Hepatocyte (in vitro differentiated cells): ENCODE data around the gene THAP9.

Source experiments
- EZH2 ChIP-seq: fragments of 200-600 bp; sonication (generic); IDR thresholded peaks from 2 replicates; pipeline ENCODE4 v1.6.1; 2016; ENCODE audit warnings: antibody characterized with exemption, mild to moderate bottlenecking, borderline replicate concordance
- EZH2phosphoT487 ChIP-seq: fragments of 200-600 bp; sonication (generic); IDR thresholded peaks from one replicate; pipeline ENCODE4 v1.6.1; 2018; ENCODE audit warnings: antibody characterized with exemption, mild to moderate bottlenecking, low read depth, moderate library complexity; ENCODE audit not compliant: unreplicated experiment, severe bottlenecking
- TF ChIP-seq, protein P1 (sequence below): fragments of 200-600 bp; sonication (generic); IDR thresholded peaks from 2 replicates; pipeline ENCODE4 v1.5.1; 2016; ENCODE audit warnings: antibody characterized with exemption, mild to moderate bottlenecking; ENCODE audit not compliant: poor library complexity

DNA sequence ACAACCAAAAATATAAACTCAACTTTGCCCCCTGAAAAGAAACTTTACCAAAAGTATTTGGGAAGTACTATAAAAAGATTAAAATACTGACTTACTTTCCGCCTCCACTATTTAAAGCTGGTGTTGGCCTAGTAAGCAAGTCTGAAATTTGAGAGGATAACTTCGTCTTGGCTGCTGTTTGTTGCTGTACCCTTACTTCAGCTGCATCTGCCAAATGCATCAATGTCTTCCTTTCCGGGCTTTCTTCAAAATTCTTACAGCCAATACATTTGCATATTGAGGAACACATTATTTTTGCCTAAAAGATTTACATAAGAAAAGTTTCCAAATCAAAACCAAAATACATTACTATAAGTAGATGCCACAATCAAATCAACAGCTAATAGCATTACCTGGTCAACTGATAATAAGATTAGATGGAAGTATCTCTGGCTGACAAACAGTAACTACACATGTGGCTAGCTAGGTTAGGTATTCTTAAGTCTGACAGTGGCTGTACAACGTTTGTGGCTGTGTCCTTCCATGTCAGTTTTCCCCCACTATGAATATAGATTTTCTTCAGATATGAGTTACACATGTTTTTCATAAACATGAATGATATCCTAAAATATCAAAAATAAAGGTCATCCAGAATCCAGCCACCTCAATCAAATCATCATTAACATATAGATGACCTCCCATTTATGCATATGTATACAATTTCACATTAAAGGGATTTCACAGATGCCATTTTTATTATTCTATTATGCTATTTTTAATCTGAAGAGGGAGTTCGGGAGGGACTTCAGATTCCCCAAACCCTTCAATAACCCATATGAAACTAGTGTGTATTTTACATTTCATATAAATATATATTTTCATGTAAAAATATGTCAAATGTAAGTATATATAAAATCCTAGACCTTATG lies 30.6 kb downstream of the THAP9 start:
- TF ChIP-seq, protein P1, sequence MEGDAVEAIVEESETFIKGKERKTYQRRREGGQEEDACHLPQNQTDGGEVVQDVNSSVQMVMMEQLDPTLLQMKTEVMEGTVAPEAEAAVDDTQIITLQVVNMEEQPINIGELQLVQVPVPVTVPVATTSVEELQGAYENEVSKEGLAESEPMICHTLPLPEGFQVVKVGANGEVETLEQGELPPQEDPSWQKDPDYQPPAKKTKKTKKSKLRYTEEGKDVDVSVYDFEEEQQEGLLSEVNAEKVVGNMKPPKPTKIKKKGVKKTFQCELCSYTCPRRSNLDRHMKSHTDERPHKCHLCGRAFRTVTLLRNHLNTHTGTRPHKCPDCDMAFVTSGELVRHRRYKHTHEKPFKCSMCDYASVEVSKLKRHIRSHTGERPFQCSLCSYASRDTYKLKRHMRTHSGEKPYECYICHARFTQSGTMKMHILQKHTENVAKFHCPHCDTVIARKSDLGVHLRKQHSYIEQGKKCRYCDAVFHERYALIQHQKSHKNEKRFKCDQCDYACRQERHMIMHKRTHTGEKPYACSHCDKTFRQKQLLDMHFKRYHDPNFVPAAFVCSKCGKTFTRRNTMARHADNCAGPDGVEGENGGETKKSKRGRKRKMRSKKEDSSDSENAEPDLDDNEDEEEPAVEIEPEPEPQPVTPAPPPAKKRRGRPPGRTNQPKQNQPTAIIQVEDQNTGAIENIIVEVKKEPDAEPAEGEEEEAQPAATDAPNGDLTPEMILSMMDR = no peak
- no peak for TF ChIP-seq EZH2
- TF ChIP-seq EZH2phosphoT487 = no peak
